ENCODE data around the gene ASAH2.

ASAH2 gene

GRCh38 chr10:50224330-50224952 is 26.9 kb downstream of the ASAH2 start:
- in situ Hi-C loops (cut with MboI; ENCODE audit: low sequenced_read_pairs, unreplicated experiment) = no loop called here

DNA sequence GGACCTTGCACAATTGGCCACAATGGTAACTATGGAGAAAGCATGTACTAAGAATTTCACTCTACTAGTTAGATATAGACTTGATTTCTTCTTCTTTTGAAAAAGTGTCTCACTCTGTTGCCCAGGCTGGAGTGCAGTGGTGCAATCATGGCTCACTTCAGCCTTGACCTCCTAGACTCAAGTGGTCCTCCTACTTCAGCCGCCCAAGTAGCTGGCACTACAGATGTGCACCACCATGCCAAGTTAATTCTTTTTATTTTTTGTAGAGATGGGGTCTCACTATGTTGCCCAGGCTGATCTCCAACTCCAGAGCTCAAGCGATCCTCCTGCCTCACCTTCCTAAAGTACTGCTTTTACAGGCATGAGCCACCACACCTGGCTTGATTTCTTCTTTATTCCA is 29.1 kb downstream of the ASAH2 start:
- in situ Hi-C loops (cut with MboI; ENCODE audit: low sequenced_read_pairs, unreplicated experiment) = no loop called here
- DNase-seq (ENCODE audit: low spot score) = no peak
- TF ChIP-seq, protein P1, sequence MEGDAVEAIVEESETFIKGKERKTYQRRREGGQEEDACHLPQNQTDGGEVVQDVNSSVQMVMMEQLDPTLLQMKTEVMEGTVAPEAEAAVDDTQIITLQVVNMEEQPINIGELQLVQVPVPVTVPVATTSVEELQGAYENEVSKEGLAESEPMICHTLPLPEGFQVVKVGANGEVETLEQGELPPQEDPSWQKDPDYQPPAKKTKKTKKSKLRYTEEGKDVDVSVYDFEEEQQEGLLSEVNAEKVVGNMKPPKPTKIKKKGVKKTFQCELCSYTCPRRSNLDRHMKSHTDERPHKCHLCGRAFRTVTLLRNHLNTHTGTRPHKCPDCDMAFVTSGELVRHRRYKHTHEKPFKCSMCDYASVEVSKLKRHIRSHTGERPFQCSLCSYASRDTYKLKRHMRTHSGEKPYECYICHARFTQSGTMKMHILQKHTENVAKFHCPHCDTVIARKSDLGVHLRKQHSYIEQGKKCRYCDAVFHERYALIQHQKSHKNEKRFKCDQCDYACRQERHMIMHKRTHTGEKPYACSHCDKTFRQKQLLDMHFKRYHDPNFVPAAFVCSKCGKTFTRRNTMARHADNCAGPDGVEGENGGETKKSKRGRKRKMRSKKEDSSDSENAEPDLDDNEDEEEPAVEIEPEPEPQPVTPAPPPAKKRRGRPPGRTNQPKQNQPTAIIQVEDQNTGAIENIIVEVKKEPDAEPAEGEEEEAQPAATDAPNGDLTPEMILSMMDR (IDR thresholded peaks at IDR 0.05; ENCODE audit: borderline replicate concordance, control extremely low read depth, extremely low read depth, insufficient read depth, missing control alignments) = no peak

More at GRCh38 chr10:50224330-50224952, 26.9 kb downstream of the ASAH2 start:
- DNase-seq (ENCODE audit: low spot score) = peak; percentile 35
- TF ChIP-seq, protein P1 (IDR thresholded peaks at IDR 0.05; ENCODE audit: borderline replicate concordance, control extremely low read depth, extremely low read depth, insufficient read depth, missing control alignments) = peak; percentile 79

DNA sequence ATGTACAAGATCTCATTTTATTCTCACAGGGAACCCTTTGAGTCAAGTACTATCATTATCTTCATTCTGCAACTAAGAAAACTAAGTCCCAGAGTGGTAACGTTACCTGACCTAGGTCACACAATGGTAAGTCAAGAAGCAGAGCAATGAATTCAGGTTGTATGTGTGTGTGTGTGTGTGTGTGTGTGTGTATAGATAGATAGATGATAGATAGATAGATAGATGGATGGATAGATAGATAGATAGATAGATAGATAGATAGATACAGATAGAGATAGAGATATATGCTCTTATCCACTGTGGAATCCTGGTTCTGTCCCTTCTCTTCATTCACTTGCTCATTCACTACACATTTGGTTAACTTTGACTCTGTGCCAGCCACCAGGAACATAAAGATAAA is 29.8 kb downstream of the ASAH2 start:
- in situ Hi-C loops (cut with MboI; ENCODE audit: low sequenced_read_pairs, unreplicated experiment) = no loop called here
- DNase-seq (ENCODE audit: low spot score) = no peak
- TF ChIP-seq, protein P1 (IDR thresholded peaks at IDR 0.05; ENCODE audit: borderline replicate concordance, control extremely low read depth, extremely low read depth, insufficient read depth, missing control alignments) = no peak

DNA sequence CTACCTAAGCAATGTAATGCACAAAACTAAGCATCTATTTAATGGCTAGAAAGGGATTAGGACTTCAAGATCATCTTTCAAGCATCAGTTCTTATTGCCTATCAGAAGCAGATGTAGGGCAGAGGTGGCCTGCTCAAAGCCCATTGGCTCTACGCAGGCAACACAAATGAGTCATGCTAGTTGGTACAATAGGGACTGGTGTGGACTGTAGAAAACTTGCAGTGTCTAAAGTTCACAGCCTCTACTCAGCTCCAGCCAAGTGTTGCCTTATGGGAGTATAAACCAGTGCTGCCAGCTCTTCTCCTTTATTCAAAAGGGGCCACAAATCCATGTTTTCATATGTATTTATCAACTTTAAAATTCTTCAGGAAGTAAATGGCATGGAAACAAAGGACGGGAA is 31.7 kb downstream of the ASAH2 start:
- DNase-seq (ENCODE audit: low spot score) = no peak
- TF ChIP-seq, protein P1 (IDR thresholded peaks at IDR 0.05; ENCODE audit: borderline replicate concordance, control extremely low read depth, extremely low read depth, insufficient read depth, missing control alignments) = no peak
- in situ Hi-C loops (cut with MboI; ENCODE audit: low sequenced_read_pairs, unreplicated experiment) = no loop called here

- DNase-seq (ENCODE audit: low spot score) = no peak
- TF ChIP-seq, protein P1 (IDR thresholded peaks at IDR 0.05; ENCODE audit: borderline replicate concordance, control extremely low read depth, extremely low read depth, insufficient read depth, missing control alignments) = no peak
- in situ Hi-C loops (cut with MboI; ENCODE audit: low sequenced_read_pairs, unreplicated experiment) = no loop called here
Observed at GRCh38 chr10:50219200-50219599, 32.1 kb downstream of the ASAH2 start.

GRCh38 chr10:50216894-50217293 is 34.4 kb downstream of the ASAH2 start:
- in situ Hi-C loops (cut with MboI; ENCODE audit: low sequenced_read_pairs, unreplicated experiment) = no loop called here
- no peak for DNase-seq (ENCODE audit: low spot score)
- TF ChIP-seq, protein P1 (IDR thresholded peaks at IDR 0.05; ENCODE audit: borderline replicate concordance, control extremely low read depth, extremely low read depth, insufficient read depth, missing control alignments) = no peak
